DND-41 (cell line): ENCODE measurements around the gene GLI2.

ENCODE experiments used
- CTCF ChIP-seq: IDR thresholded peaks from 2 replicates; pipeline ENCODE4 v1.5.1; 2012; ENCODE audit warnings: borderline replicate concordance, low read length, moderate library complexity, mild to moderate bottlenecking; ENCODE audit not compliant: poor library complexity, severe bottlenecking; ENCODE audit errors: extremely low read depth
- EZH2 ChIP-seq: IDR thresholded peaks from 3 replicates; pipeline ENCODE4 v1.6.1; 2012; ENCODE audit warnings: borderline replicate concordance, low read depth, mild to moderate bottlenecking, moderate library complexity, low read length, inconsistent platforms; ENCODE audit not compliant: severe bottlenecking

DNA sequence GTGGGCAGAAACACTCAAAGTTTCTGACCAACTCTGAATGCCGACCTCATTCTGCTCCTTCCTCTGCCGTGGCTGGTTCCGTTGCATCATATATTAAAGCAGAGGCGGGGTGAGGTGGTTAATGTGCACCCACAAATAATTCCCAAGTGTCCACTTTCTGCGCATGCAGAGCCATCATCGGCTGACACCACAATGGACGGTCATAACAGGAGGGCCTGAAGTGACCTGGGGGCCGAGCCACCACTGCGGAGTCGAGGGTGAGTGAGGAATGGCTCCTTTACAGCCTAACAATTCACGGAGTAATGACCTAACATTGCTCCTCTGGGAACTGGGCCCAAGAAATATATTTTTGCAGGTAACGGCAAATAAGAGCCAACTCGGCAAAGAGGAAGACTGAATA, 32.9 kb upstream of the GLI2 start:
- TF ChIP-seq CTCF, result no peak
- TF ChIP-seq EZH2, result no peak
